Stimulated activated CD8-positive, alpha-beta memory T cell treated with anti-CD3 and anti-CD28 coated beads, Interleukin-2, amount 100 ng/mL, for 1 hour (primary cell): ENCODE data around the gene NRBP1.

Experiments used
- DNase-seq, 2 donors: peaks; one replicate each; pipeline ENCODE4 v3.0.0-alpha.2; 2020; ENCODE audit warnings: low read depth in 2 of 2

Gene NRBP1

GRCh38 chr2:27489498-27490397, 61.3 kb downstream of the NRBP1 start, which contains the start of gene IFT172:
IFT172 (minus strand) TSS chr2:27489743; CDS start chr2:27489653, 90 bp downstream.
- DNase-seq: peak; percentile 97 to 99
